G401.6 (cell line): ENCODE results near the gene WSCD2.

Experiments used
- FAIRE-seq: peaks from 2 replicates; lab custom pipeline; 2012; peaks lifted over from hg19 to GRCh38; lab: Jason Lieb, UNC

Gene WSCD2

GRCh38 chr12:108129017-108129812 lies at the start of gene WSCD2:
TSS of gene WSCD2 (plus strand) at chr12:108129288. CDS start at chr12:108195833, 66,545 bp downstream.
- no peak for FAIRE-seq

GRCh38 chr12:108079721-108080120 lies 49.4 kb upstream of the WSCD2 start:
- FAIRE-seq = no peak

GRCh38 chr12:108080363-108080762 lies 48.7 kb upstream of the WSCD2 start:
- FAIRE-seq = no peak

- FAIRE-seq = no peak
These were observed 46.6 kb upstream of the WSCD2 start for GRCh38 chr12:108082485-108082884.

- no peak for FAIRE-seq
These were observed 41.2 kb upstream of the WSCD2 start for GRCh38 chr12:108087900-108088299.

- FAIRE-seq = no peak
These were observed 38.8 kb upstream of the WSCD2 start for GRCh38 chr12:108090107-108090899.

- FAIRE-seq = no peak
These were observed 38.0 kb upstream of the WSCD2 start for GRCh38 chr12:108090932-108091678.

GRCh38 chr12:108091679-108092051 lies 37.4 kb upstream of the WSCD2 start:
- no peak for FAIRE-seq

- no peak for FAIRE-seq
These were observed 35.9 kb upstream of the WSCD2 start for GRCh38 chr12:108093209-108093608.

- no peak for FAIRE-seq
These were observed 34.9 kb upstream of the WSCD2 start for GRCh38 chr12:108094056-108094649.

GRCh38 chr12:108097160-108097911 lies 31.8 kb upstream of the WSCD2 start:
- no peak for FAIRE-seq

GRCh38 chr12:108098374-108098773 lies 30.7 kb upstream of the WSCD2 start:
- no peak for FAIRE-seq

GRCh38 chr12:108099073-108099472 lies 30.0 kb upstream of the WSCD2 start:
- no peak for FAIRE-seq

GRCh38 chr12:108099778-108100489 lies 29.2 kb upstream of the WSCD2 start:
- no peak for FAIRE-seq

- FAIRE-seq = no peak
These were observed 27.4 kb upstream of the WSCD2 start for GRCh38 chr12:108101605-108102175.

GRCh38 chr12:108102363-108102762 lies 26.7 kb upstream of the WSCD2 start:
- FAIRE-seq = no peak

- no peak for FAIRE-seq
These were observed 26.0 kb upstream of the WSCD2 start for GRCh38 chr12:108103087-108103486.

- FAIRE-seq = no peak
These were observed 25.6 kb upstream of the WSCD2 start for GRCh38 chr12:108103517-108103916.

- FAIRE-seq = no peak
These were observed 24.4 kb upstream of the WSCD2 start for GRCh38 chr12:108104657-108105056.

GRCh38 chr12:108106599-108106998 lies 22.5 kb upstream of the WSCD2 start:
- FAIRE-seq = no peak

GRCh38 chr12:108107293-108107692 lies 21.8 kb upstream of the WSCD2 start:
- FAIRE-seq = no peak
